BE2C (cell line): ENCODE data around the gene TRAM2.

Source experiments
- DNase-seq: peaks from one replicate; pipeline ENCODE4 v3.0.0-alpha.2; 2020
- H3K27me3 ChIP-seq: fragments of 250-450 bp; sonication (Bioruptor Pico); 2 replicates; pipeline ENCODE4 v1.5.1; 2020; ENCODE audit warnings: mild to moderate bottlenecking
- H3K36me3 ChIP-seq: fragments of 250-450 bp; sonication (Bioruptor Pico); 2 replicates; pipeline ENCODE4 v1.5.1; 2020; ENCODE audit warnings: mild to moderate bottlenecking
- H3K4me1 ChIP-seq: fragments of 250-450 bp; sonication (Bioruptor Pico); 2 replicates; pipeline ENCODE4 v1.5.1; 2020
- H3K4me3 ChIP-seq: 2 replicates; pipeline ENCODE4 v1.5.1; 2011; ENCODE audit warnings: low read depth, low read length
- H3K9me3 ChIP-seq: fragments of 250-450 bp; sonication (Bioruptor Pico); 2 replicates; pipeline ENCODE4 v1.5.1; 2020
- TF ChIP-seq, protein P1 (sequence below): IDR thresholded peaks from 2 replicates; pipeline ENCODE4 v1.5.1; 2012; ENCODE audit warnings: mild to moderate bottlenecking, low read depth, low read length

The TRAM2 gene

DNA sequence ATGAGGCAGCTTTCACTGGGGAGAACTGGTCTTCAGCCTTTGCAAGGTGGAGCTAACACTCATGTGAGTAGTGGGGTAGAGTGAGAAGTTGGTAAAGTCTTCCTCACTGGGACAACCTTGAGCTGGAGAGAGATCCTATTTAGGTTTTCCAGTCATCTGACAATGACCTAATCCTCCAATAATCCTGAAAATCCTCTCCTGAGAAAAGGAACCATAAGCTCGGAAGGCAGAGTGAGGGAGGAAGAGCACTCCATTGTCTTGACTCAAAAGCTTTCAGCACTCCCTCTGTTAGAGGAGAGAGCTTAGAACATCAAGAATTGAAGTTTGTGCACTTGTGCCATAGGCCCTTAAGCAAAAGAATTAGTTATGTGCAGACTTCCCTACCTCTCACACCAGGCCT is 77.8 kb downstream of the TRAM2 start:
- H3K4me1 ChIP-seq = peaks cover 8% of the 10 kb centered on the region

DNA sequence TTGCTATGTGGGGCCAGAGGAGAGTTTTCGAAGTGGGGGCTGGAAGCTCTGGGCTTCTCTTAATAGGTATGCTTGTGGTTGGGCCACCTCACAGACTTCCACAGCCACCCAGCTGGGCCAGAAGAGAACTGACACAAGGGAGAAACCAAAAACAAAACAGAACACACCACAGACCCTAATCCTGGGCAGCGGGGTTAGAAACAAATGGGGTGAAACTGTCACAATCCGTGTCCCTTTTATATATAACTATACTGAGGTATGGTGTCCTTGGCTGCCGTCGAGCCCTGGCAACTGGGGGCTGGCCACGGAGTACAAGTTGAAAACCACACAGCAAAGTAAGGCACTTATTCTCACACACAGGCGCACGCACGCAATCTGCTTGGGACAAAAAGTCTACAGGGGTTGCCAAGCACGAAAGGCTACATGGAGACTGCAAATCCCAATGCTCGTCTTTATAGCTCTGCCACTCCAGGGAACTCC is 78.3 kb downstream of the TRAM2 start:
- TF ChIP-seq, protein P1, sequence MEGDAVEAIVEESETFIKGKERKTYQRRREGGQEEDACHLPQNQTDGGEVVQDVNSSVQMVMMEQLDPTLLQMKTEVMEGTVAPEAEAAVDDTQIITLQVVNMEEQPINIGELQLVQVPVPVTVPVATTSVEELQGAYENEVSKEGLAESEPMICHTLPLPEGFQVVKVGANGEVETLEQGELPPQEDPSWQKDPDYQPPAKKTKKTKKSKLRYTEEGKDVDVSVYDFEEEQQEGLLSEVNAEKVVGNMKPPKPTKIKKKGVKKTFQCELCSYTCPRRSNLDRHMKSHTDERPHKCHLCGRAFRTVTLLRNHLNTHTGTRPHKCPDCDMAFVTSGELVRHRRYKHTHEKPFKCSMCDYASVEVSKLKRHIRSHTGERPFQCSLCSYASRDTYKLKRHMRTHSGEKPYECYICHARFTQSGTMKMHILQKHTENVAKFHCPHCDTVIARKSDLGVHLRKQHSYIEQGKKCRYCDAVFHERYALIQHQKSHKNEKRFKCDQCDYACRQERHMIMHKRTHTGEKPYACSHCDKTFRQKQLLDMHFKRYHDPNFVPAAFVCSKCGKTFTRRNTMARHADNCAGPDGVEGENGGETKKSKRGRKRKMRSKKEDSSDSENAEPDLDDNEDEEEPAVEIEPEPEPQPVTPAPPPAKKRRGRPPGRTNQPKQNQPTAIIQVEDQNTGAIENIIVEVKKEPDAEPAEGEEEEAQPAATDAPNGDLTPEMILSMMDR = no peak
- H3K4me3 ChIP-seq = no peak overlapping the region

More for the DNA sequence above, 77.8 kb downstream of the TRAM2 start:
- Histone ChIP-seq H3K4me3 (no peak overlapping the region), H3K9me3 (no peaks in the 10 kb centered on the region; the same call in 1 of the 2 replicates), H3K36me3 (no peaks in the 10 kb centered on the region), H3K27me3 (no peaks in the 10 kb centered on the region)
- TF ChIP-seq, protein P1 = no peak
- DNase-seq = no peak

DNA sequence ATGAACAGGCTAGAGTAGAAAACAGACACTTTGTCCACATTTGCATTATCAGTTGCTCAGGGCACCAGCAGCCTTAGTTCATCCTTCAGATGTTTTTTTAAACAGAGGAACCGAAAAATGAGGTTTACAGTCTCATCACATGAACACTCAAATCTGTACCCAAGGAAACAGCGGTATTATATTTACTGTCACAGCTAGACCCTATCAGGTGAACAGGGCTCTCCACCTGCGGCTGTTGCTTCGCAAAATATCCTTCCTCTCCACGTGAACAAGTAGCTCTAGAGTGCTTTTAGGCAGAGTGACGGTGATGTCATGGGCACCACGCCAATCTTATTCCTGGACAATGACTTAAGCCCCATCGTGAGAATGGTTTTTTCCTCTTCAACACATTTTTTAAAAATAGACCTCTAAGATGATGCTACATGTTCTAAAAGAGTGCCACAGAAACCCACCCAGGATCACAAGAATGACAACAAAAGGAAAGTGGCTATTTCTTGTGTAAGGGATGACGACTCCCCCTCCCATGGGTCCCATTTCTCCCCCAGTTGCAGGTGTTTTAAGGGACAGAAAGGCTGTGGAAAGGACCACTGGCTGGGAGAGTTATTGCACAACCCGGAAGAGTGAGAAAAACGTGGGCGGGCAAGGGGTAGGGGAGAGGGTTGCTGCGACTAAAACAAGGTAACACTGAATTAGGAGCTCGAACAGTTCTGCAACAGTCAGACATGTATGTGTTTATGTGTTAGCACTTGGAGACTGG is 79.0 kb downstream of the TRAM2 start:
- TF ChIP-seq, protein P1 = no peak
- no peaks in the 10 kb centered on the region for H3K36me3 ChIP-seq
- no peaks in the 10 kb centered on the region for H3K27me3 ChIP-seq
- no peak overlapping the region for H3K4me3 ChIP-seq
- no peaks in the 10 kb centered on the region; the same call in 1 of the 2 replicates for H3K9me3 ChIP-seq
- no peaks in the 10 kb centered on the region for H3K4me1 ChIP-seq
- no peak for DNase-seq

More for the DNA sequence above, 78.3 kb downstream of the TRAM2 start:
- Histone ChIP-seq H3K9me3 (no peaks in the 10 kb centered on the region; the same call in 1 of the 2 replicates), H3K27me3 (no peaks in the 10 kb centered on the region), H3K36me3 (no peaks in the 10 kb centered on the region), H3K4me1 (peaks cover 4% of the 10 kb centered on the region)
- DNase-seq = no peak

DNA sequence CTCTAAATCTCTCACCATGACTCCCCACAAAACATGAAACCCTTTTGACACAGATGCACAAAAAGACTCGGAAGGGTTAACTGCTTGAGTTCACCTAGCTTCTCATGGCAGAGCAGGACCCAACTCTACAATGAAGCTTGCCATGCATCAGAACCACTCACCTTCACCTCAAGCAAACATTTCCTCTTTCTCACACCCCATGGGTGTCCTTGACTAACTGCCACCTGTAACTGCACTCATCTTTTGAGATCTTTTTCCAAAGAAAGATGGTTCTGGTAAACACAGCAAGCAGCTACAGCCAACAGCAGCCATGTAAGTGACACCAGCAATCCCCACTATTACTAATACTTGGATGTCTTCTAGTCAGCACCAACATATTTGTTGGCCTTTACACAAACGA is 80.2 kb downstream of the TRAM2 start:
- H3K36me3 ChIP-seq = no peaks in the 10 kb centered on the region
- H3K27me3 ChIP-seq = no peaks in the 10 kb centered on the region
- TF ChIP-seq, protein P1 = no peak
- no peak overlapping the region for H3K4me3 ChIP-seq
- no peak for DNase-seq
- no peaks in the 10 kb centered on the region; the same call in 1 of the 2 replicates for H3K9me3 ChIP-seq
- no peaks in the 10 kb centered on the region for H3K4me1 ChIP-seq

DNA sequence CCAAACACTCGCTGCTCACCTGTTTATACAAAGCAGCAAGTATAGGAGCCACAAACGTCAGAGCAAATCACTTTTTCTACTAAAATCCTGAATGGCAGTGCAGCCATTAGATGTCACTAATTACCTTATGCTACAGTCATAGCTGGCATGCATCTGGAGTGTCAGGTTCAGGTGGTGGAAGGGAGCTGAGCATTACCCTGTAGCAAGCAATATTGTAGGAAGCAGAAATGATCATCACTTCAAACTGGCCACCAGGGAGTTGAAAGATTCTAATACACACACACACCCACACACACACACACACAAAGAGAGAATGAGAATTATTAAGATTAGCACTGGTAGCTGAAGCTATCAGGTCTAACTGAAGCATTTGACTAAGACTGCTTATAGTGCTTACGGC is 80.9 kb downstream of the TRAM2 start:
- no peaks in the 10 kb centered on the region; the same call in 1 of the 2 replicates for H3K9me3 ChIP-seq
- no peak for DNase-seq
- TF ChIP-seq, protein P1 = no peak
- no peaks in the 10 kb centered on the region for H3K4me1 ChIP-seq
- H3K36me3 ChIP-seq = no peaks in the 10 kb centered on the region
- H3K4me3 ChIP-seq = no peak overlapping the region
- no peaks in the 10 kb centered on the region for H3K27me3 ChIP-seq
